Left renal cortex interstitium (tissue), 4 donors: Measurements from ENCODE around the gene FCSK. TPM values are rescaled to one million over a fixed set of nuclear protein-coding genes. Genes with fewer than 3 reads are reported as not detected.
"Not testable (repeated sequence)": the region's sequence is repeated elsewhere in the genome, so short reads cannot be mapped to it uniquely, and the experiment has no call there.

ENCODE experiments used
- DNase-seq, 4 donors: peaks; one replicate each; pipeline ENCODE4 v3.0.0-alpha.2; 2013; ENCODE audit warnings: low read depth in 4 of 4, low spot score in 2 of 4, missing footprints in 1 of 4
- polyA plus RNA-seq, 4 donors: library from polyadenylated mRNA; unstranded; fragments of 120-200 nt; gene quantifications; one replicate each; pipeline ENCODE4 v1.2.1, GENCODE V29; 2013; ENCODE audit not compliant: insufficient read length in 4 of 4

The FCSK gene
- polyA plus RNA-seq, 4 donors = 12.7 to 20.2 (median 17.8) TPM

DNA sequence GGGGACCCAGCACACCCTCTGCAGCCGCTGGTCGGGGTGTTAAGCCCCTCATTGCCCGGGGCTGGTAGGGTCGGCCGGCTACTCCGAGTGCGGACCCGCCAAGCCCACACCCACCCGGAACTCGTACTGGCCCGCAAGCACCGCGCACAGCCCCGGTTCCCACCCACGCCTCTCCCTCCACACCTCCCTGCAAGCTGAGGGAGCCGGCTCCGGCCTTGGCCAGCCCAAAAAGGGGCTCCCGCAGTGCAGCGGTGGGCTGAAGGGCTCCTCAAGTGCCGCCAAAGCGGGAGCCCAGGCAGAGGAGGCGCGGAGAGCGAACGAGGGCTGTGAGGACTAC lies 3.4 kb upstream of the FCSK start:
- DNase-seq = not testable (repeated sequence)

DNA sequence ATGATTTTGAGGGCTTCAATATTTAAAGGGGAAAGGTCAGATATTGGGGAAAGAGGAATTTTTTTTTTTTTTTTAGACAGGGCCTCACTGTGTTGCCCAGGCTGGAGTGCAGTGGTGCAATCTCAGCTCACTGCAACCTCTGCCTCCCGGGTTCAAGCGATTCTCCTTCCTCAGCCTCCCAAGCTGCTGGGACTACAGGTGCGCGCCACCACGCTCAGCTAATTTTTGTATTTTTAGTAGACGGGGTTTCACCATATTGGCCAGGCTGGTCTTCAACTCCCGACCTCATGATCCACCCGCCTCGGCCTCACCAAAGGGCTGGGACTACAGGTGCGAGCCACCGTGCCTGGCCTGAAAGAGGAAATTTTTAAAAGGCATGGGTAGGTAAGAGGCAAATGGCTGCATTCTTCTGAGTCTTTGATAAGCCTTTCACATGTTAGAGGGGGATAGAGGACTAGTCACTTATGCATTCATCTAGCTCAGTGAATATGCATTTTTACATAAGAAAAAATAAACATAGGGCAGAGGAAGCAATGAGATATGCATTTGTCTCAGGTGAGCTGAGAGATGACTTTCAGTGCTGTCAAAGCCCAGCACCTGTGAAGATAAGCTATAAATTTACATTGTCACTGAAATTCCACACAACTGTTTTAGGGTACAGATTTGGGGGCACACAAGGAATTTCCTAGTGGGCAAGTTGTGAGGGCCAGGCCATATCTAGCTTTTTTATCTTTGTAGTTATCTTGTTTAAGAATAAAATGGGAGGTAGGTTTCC lies 1.1 kb upstream of the FCSK start:
- DNase-seq = no peak

DNA sequence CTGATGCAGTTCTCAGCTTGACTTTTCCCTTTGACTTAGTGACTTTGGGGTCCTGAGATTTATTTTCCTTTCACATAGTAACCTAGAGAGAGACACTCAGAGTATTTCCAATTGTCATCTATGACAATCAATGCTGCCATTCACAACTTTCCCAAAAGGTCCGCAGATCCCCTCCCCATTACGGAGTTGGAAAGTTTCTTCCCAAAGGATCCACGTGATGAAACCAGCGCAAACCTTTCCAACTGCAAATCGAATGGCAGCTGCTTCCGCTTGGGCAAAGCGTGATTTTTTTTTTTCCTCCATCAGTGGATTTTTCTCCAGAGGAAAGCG lies 538 bp upstream of the FCSK start:
- no peak for DNase-seq

- no peak for DNase-seq
Measured at GRCh38 chr16:70455910-70456309, 1.5 kb downstream of the FCSK start.

DNA sequence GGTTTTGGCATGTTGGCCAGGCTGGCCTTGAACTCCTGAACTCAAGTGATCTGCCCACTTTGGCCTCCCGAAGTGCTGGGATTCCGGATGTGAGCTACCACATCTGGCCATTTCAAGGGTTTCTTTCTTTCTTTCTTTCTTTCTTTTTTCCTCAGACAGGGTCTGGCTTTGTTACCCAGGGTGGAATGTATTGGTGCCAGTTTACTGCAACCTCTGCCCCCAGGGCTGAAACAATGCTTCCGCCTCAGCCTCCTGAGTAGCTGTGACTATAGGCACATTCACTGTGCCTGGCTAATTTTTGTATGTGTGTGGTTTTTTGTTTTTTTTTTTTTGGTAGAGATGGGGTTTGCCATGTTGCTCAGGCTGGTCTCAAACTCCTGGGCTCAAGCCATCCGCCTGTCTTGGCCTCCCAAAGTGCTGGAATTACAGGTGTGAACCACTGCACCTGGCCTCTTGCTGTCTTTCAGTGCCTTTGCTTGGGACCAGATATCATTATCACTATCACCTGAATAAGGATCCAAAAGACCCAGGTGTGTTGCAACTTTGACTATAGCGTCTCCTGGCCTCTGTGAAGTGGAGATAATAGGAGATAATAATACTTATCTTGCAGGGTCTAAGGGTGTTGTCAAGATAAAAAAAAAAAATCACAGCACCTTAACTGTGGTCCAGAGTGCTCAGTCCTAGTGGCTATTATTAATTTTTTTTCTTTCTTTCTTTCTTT lies 3.2 kb downstream of the FCSK start:
- DNase-seq = no peak

DNA sequence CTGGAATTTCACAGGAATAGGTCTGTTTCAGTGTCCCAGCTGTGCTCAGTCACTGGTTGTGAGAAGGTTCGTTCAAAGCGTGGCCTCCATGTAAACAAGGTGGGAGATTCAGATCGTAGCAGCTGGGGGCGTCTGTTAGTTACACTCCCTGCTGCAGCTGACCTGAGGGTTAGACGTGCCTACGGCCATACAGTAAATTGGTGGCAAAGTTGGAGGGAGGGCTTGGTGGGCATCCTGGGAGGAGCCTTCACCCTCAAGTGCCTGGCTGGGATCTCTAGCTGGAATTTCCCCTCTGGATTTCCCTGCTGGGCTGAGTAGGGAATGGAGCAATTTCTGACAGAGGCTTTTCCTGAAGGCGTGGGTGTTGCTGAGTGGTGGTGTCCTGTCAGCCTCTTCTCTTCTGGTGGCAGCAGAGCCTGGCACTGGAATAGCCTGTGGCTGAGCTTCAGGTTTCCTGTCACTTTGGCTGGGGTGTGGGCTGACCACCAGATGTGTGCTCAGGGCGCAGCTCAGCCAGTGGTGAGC lies 6.4 kb downstream of the FCSK start:
- DNase-seq = peak in 1 of 4 donors; percentile 34

DNA sequence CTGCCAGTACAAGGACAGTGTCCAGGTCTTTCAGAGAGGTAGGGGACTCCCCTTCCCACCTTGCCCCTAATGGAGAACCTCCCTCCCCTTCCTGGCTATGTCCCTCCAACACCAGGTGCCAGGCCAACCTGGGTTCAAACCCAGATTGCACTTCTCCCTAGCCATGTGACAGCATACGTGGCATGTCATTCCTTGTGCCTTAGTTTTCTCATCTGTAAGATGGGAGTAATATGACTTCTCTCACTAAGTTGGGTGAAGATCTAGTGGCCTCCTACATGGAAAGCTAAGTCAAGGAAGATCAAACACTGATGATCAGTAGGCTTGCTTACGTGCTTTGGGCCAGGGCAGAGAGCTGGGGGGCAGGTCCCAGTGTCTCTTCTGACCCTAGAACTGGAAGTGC lies 8.8 kb downstream of the FCSK start:
- no peak for DNase-seq

DNA sequence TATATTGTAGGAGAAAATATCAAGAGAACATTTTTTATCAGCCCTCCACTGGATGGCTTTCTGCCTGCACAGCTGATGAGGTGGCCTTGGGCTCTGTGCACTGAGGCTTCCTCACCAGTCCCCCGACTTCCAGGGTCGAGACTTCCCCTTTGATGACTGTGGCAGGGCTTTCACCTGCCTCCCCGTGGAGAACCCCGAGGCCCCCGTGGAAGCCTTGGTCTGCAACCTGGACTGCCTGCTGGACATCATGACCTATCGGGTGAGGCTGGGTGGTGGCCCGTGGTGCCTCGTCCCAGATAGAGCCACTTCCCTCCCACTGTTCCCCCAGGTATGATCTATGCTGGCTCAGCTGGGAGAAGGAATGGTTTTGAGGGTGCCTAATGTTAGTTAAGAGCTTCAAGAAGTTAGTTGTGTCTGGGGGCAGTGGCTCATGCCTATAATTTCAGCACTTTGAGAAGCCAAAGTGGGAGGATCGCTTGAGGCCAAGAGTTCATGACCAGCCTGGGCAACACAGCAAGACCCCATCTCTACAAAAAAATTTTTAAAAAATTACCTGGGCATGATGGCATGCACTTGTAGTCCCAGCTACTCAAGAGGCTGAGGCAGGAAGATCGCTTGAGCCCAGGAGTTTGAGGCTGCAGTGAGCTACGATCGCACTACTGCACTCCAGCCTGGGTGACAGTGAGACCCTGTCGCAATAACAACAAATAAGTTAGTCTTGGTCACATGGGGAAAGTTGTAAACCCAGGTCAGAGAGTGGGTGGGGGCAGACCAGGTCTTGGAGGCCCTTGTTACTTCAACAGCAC lies 11.8 kb downstream of the FCSK start:
- DNase-seq = no peak

GRCh38 chr16:70466805-70467076 lies 12.3 kb downstream of the FCSK start:
- no peak for DNase-seq

DNA sequence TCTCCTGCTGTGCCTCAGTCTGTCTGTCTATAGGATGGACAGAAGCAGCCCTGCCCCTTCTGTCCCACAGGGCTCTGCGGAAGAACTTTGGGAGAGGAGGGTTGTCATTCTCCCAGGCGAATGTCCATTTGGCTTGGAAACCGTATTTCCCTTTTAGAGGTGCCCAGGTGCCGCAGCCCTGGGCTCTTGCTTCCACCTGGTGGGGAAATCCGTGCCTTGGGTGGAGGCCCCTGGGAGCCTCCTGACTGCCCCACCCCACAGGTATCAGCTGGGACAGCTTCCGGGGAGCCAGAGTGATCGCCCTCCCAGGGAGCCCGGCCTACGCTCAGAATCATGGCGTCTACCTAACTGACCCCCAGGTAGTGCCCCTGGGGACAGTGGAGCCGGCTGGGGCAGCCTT lies 12.7 kb downstream of the FCSK start:
- DNase-seq = no peak

- no peak for DNase-seq
Measured at GRCh38 chr16:70467608-70468007, 13.2 kb downstream of the FCSK start.

DNA sequence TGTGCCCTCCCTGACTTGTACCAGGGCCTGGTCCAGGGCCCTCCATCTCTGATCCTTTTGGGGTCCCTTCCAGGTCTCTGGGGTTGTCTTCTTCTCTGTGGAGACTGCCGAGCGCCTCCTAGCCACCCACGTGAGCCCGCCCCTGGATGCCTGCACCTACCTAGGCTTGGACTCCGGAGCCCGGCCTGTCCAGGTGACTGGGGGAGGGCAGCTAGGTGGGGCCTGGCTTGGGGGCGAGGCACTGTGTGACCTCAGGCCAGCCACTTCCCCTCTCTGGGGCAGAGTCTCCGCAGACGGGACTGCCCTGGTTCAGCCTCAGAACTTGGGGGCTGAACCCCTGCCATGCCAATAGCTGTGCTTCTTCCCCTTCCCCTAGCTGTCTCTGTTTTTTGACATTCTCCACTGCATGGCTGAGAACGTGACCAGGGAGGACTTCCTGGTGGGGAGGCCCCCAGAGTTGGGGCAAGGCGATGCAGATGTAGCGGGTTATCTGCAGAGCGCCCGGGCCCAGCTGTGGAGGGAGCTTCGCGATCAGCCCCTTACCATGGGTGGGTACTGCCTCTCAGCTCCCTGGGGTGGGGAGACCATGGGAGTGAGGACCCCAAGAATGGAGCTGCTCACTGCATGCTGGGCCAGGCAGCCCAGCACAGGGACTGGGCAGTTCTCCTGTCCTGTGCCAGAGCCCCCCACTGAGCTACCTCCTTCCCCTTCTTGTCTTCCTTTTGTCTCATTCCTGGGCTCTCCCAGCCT lies 14.6 kb downstream of the FCSK start:
- DNase-seq = no peak

- DNase-seq = no peak
Measured at GRCh38 chr16:70470141-70470926, 15.9 kb downstream of the FCSK start.

GRCh38 chr16:70470927-70471341 lies 16.5 kb downstream of the FCSK start:
- no peak for DNase-seq

DNA sequence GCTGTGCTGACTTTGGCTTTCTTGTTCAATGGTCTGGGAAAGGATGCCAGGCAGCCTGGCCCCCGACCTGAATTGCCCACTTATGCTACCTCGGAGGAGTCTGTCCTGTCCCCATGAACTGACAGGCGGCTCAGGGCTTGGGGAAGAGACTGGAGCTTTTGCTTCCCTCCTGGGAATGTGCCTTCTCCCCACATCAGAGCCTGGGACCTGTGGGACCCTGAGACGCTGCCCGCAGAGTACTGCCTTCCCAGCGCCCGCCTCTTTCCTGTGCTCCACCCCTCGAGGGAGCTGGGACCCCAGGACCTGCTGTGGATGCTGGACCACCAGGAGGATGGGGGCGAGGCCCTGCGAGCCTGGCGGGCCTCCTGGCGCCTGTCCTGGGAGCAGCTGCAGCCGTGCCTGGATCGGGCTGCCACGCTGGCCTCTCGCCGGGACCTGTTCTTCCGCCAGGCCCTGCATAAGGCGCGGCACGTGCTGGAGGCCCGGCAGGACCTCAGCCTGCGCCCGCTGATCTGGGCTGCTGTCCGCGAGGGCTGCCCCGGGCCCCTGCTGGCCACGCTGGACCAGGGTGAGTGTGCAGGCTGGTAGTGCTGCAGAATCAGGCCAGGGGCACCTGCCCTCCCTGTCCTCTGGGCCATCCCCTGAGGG lies 18.5 kb downstream of the FCSK start:
- no peak for DNase-seq

GRCh38 chr16:70473446-70474319 lies 19.3 kb downstream of the FCSK start:
- no peak for DNase-seq

- no peak for DNase-seq
Measured at GRCh38 chr16:70474320-70475053, 20.1 kb downstream of the FCSK start.
